Esophagus squamous epithelium (tissue), 5 donors: Measurements from ENCODE around the gene TRIM65. TPM values are rescaled to one million over a fixed set of nuclear protein-coding genes. Genes with fewer than 3 reads are reported as not detected.

Experiments
- DNase-seq: peaks from one replicate; lab custom pipeline; 2025; lab: John Stamatoyannopoulos, UW
- H3K27ac ChIP-seq, 4 donors: fragments of 200-600 bp; sonication (generic); one replicate each; pipeline ENCODE4 v1.5.1; 2016 to 2019; ENCODE audit warnings: mild to moderate bottlenecking in 1 of 4
- H3K27me3 ChIP-seq, 4 donors: fragments of 200-600 bp; sonication (generic); 1 replicate in 3 of 4; 2 replicates in 1 of 4; pipeline versions ENCODE4 v1.5.1 to v1.6.0; 2017 to 2021; ENCODE audit warnings: antibody characterized with exemption in 1 of 4
- H3K36me3 ChIP-seq, 3 donors: fragments of 200-600 bp; sonication (generic); one replicate each; pipeline ENCODE4 v1.5.1; 2016 to 2019
- H3K4me1 ChIP-seq, 3 donors: fragments of 200-600 bp; sonication (generic); one replicate each; pipeline ENCODE4 v1.5.1; 2017 to 2019
- H3K4me3 ChIP-seq, 4 donors: fragments of 200-600 bp; sonication (generic); 1 replicate in 3 of 4; 2 replicates in 1 of 4; pipeline ENCODE4 v1.5.1; 2016 to 2019; ENCODE audit warnings: mild to moderate bottlenecking in 2 of 4, moderate library complexity in 1 of 4
- H3K9me3 ChIP-seq, 3 donors: fragments of 200-600 bp; sonication (generic); one replicate each; pipeline ENCODE4 v1.5.1; 2016 to 2019
- POLR2A ChIP-seq, 4 donors: fragments of 450-650 bp; IDR thresholded peaks; one replicate each; pipeline ENCODE4 v1.6.1; 2017; ENCODE audit warnings: antibody characterized with exemption in 4 of 4, mild to moderate bottlenecking in 4 of 4, moderate library complexity in 3 of 4
- WGBS, 2 donors: methylation state at CpG; one replicate each; pipeline ENCODE4 v1.1.5; 2018; 5-methylcytosine and 5-hydroxymethylcytosine counted together
- intact Hi-C: fragments of 100-400 bp; cut with DNase I; formaldehyde crosslinking; loops from one replicate; pipeline ENCODE4 v1.15.0; 2022
- total RNA-seq, 4 donors: library from RNA; depleted of rRNA; stranded (reverse); fragments of >200 nt; gene quantifications; one replicate each; pipeline ENCODE4 v1.1.0, GENCODE V29; 2016
- TF ChIP-seq, protein P1 (sequence below), 6 experiments: fragments of 450-650 bp in 4 of 6; fragments of 200-600 bp in 2 of 6; sonication (generic) in 2 of 6; IDR thresholded peaks; one replicate each; pipeline ENCODE4 v1.5.1; 2016 to 2019; ENCODE audit warnings: antibody characterized with exemption in 6 of 6, mild to moderate bottlenecking in 4 of 6, moderate library complexity in 4 of 6
- donor health status: DM: yes; HTN: yes; CAD: no.

Gene TRIM65
- total RNA-seq, 4 donors from 2014 or later, result 17.3 to 24.6 (median 19.6) TPM

GRCh38 chr17:75941442-75941819 lies 44.7 kb upstream of the TRIM65 start:
- Histone ChIP-seq H3K4me3 (peak overlapping the region; percentile 55 to 95 (median 68)), H3K4me1 (peaks cover 5 to 16% (median 11%) of the 10 kb centered on the region in 3 donors), H3K27me3 (no peaks in the 10 kb centered on the region), H3K27ac (peak overlapping the region; percentile 7 to 88 (median 65)), H3K36me3 (peaks cover 0 to 32% (median 9%) of the 10 kb centered on the region in 3 donors), H3K9me3 (no peaks in the 10 kb centered on the region)
- TF ChIP-seq POLR2A (IDR thresholded peaks at IDR 0.05), result no peak
- TF ChIP-seq, protein P1, sequence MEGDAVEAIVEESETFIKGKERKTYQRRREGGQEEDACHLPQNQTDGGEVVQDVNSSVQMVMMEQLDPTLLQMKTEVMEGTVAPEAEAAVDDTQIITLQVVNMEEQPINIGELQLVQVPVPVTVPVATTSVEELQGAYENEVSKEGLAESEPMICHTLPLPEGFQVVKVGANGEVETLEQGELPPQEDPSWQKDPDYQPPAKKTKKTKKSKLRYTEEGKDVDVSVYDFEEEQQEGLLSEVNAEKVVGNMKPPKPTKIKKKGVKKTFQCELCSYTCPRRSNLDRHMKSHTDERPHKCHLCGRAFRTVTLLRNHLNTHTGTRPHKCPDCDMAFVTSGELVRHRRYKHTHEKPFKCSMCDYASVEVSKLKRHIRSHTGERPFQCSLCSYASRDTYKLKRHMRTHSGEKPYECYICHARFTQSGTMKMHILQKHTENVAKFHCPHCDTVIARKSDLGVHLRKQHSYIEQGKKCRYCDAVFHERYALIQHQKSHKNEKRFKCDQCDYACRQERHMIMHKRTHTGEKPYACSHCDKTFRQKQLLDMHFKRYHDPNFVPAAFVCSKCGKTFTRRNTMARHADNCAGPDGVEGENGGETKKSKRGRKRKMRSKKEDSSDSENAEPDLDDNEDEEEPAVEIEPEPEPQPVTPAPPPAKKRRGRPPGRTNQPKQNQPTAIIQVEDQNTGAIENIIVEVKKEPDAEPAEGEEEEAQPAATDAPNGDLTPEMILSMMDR (IDR thresholded peaks at IDR 0.05), result no peak
- DNase-seq, result no peak
- 39 to 44% methylated on average over 5 to 6 of the region's 6 CpGs for WGBS, 2 donors
- intact Hi-C loops, result loop anchor here (10.0 kb wide), 1 partner anchor 463 kb away; no protein-coding TSS in a partner anchor

GRCh38 chr17:75940727-75941441 lies 44.1 kb upstream of the TRIM65 start, which contains the start of gene FBF1:
Gene FBF1 (minus strand): TSS chr17:75941042. CDS start chr17:75938149, 2,893 bp downstream.
- TF ChIP-seq, protein P1 (IDR thresholded peaks at IDR 0.05), result peak in 2 of 6 experiments; percentile 10 to 44
- peak in 3 of 4 donors; percentile 76 to 82 (median 77) for TF ChIP-seq POLR2A (IDR thresholded peaks at IDR 0.05)
- 0 to 2% methylated on average over 4 to 11 of the region's 63 CpGs for WGBS, 2 donors
- Histone ChIP-seq H3K27me3 (no peaks in the 10 kb centered on the region), H3K27ac (peak within 1 kb of the TSS; percentile 86 to 88 (median 87)), H3K4me1 (peaks cover 5 to 16% (median 11%) of the 10 kb centered on the region in 3 donors), H3K36me3 (peaks cover 0 to 27% (median 6%) of the 10 kb centered on the region in 3 donors), H3K9me3 (no peaks in the 10 kb centered on the region), H3K4me3 (peak within 1 kb of the TSS; percentile 55 to 95 (median 68))
- peak; percentile 54 for DNase-seq
- intact Hi-C loops, result loop anchor here (10.0 kb wide), 1 partner anchor 464 kb away; no protein-coding TSS in a partner anchor

DNA sequence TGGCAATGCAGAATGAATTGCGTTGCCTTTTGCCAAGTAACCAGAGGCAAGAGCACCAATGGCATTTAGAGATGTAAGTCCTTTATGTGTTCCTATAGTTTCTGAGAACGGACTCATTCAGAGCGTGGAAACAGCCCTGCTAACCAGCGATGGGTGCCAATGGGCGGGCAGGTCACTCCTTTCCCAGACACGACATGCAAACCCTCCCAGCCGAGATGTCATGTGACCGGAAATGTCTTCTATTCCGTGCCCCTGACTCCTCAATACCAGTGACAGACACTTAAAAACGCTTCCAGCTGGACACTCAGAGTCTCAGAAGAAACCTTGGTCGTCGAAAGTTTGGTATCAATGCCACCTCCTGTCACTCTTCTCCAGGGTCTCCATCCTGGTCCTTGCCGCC lies 40.9 kb upstream of the TRIM65 start:
- DNase-seq, result no peak
- no peaks in the 10 kb centered on the region for H3K27me3 ChIP-seq
- H3K4me3 ChIP-seq, result no peak overlapping the region
- no peak for TF ChIP-seq POLR2A (IDR thresholded peaks at IDR 0.05)
- TF ChIP-seq, protein P1 (IDR thresholded peaks at IDR 0.05), result no peak
- no peaks in the 10 kb centered on the region for H3K9me3 ChIP-seq
- H3K36me3 ChIP-seq, result no peaks in the 10 kb centered on the region
- intact Hi-C loops, result no loop called here
- 82 to 87% methylated on average over 12 to 13 of the region's 13 CpGs for WGBS, 2 donors
- no peak overlapping the region for H3K27ac ChIP-seq
- H3K4me1 ChIP-seq, result peaks cover 5 to 25% (median 11%) of the 10 kb centered on the region in 3 donors

GRCh38 chr17:75933808-75934207 lies 37.1 kb upstream of the TRIM65 start:
- no peak for DNase-seq
- Histone ChIP-seq H3K4me1 (peaks cover 0 to 14% (median 0%) of the 10 kb centered on the region in 3 donors), H3K4me3 (no peak overlapping the region), H3K27me3 (no peaks in the 10 kb centered on the region), H3K9me3 (no peaks in the 10 kb centered on the region), H3K27ac (no peak overlapping the region), H3K36me3 (no peaks in the 10 kb centered on the region)
- intact Hi-C loops, result no loop called here
- 85 to 86% methylated on average over 4 of the region's 4 CpGs for WGBS, 2 donors
- no peak for TF ChIP-seq POLR2A (IDR thresholded peaks at IDR 0.05)
- TF ChIP-seq, protein P1 (IDR thresholded peaks at IDR 0.05), result no peak

- Histone ChIP-seq H3K36me3 (no peaks in the 10 kb centered on the region), H3K27me3 (no peaks in the 10 kb centered on the region), H3K9me3 (no peaks in the 10 kb centered on the region), H3K27ac (peak overlapping the region in 2 of 4 donors; percentile 14 to 46), H3K4me1 (peaks cover 0 to 17% (median 0%) of the 10 kb centered on the region in 3 donors), H3K4me3 (no peak overlapping the region)
- intact Hi-C loops, result no loop called here
- 80 to 83% methylated on average over 5 of the region's 5 CpGs for WGBS, 2 donors
- DNase-seq, result no peak
- TF ChIP-seq, protein P1 (IDR thresholded peaks at IDR 0.05), result no peak
- TF ChIP-seq POLR2A (IDR thresholded peaks at IDR 0.05), result no peak
Observed at GRCh38 chr17:75932852-75933251, 36.1 kb upstream of the TRIM65 start.
